Stimulated activated CD8-positive, alpha-beta memory T cell treated with anti-CD3 and anti-CD28 coated beads, Interleukin-7, amount 100 ng/mL, for 48 hours (primary cell): ENCODE measurements around the gene CCDC28A.
A peak's percentile ranks its signal among the peaks of the same experiment; 100 is the strongest.
"Not testable (repeated sequence)": the region's sequence is repeated elsewhere in the genome, so short reads cannot be mapped to it uniquely, and the experiment has no call there.

Source experiments
- DNase-seq, 2 donors: peaks; one replicate each; pipeline ENCODE4 v3.0.0-alpha.2; 2020; ENCODE audit warnings: low read depth in 1 of 2; ENCODE audit errors: extremely low read depth in 1 of 2

Gene CCDC28A

GRCh38 chr6:138773177-138774091 lies at the start of gene CCDC28A:
CCDC28A (plus strand) TSS chr6:138773769; CDS start chr6:138776121, 2,352 bp downstream.
- DNase-seq = peak; percentile 74 to 89

DNA sequence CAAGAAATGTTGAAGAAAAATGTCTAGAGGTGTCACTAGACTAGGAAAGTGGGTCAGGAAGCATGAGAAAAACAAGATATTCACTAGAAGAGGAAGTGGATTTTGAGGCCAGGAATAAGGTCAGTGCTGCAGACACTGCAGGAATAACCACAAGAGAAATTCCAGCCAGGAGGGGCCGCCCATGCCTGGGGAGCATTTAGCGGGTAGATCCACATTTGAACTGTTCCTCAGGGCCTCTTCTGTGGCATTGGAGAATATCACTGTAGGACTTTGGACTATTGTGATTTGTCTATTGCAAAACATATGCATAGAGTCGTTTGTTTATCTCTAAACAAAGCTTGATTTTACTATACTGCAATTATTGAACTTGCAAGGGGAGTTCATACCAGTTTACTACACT lies 49.6 kb upstream of the CCDC28A start:
- no peak for DNase-seq

DNA sequence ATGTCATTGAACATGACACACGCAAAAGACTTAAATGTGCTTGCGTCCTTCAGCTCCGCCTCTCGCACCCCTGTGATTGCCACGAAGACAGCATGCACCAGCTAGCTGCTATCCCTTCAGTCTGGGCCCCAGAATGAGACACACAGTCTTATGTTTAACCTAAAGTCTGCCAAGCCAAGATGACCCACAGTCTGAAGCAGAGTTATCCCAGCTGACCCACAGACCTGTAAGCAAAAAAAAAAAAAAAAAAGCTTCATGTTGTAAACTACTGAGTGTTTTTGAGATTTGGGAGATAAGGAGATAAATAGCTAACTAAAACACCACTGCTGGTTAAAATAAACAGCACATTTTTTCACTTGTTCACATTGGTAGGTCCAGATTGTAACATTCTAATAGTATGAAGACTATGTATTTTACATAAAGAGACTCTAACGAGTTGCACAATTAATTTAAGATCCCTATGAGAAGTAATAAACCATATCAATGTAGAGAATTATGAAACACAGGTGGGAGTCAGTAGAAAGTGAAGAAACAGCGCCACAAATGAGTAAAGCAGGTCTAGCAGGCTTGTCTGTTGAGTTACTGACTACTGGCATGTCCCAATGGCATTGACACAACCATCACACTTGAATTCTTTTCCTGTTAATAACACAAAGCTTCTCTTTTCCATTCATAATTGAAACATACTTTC lies 47.4 kb upstream of the CCDC28A start:
- DNase-seq = no peak

DNA sequence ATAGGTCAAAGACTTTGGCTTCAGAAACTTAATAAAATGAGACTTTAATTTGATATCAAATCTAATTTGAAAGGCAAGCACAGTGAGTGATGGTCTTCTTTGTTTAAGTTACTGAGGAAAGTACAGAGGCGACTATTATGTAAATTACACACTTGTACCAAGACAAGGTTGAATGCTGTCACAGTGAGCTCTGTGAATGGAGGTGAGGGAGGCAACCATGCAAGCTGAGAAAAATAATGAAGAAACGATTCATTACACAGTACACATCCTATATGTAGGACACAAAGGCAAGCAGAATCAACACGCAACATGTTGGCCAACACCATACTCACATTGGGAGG lies 46.8 kb upstream of the CCDC28A start:
- DNase-seq = no peak

DNA sequence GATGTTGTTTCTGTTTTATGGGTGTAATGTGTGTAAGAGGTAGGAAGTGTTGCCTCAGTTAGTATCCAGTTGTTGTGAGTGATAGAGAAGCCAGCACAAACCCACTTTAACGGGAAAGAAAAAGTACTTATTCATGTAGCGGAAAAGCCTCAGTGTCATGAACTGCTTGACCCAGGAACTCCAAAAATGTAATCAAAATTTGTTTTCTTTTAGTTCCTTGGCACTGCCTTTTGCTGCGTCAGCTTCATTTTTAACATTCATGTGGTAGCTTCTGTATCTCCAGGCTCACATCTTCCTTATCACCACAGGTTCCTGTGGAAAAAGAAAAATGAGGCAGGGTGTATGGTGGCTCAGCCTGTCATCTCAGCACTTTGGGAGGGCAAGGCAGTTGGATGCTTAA lies 46.4 kb upstream of the CCDC28A start:
- DNase-seq = no peak

DNA sequence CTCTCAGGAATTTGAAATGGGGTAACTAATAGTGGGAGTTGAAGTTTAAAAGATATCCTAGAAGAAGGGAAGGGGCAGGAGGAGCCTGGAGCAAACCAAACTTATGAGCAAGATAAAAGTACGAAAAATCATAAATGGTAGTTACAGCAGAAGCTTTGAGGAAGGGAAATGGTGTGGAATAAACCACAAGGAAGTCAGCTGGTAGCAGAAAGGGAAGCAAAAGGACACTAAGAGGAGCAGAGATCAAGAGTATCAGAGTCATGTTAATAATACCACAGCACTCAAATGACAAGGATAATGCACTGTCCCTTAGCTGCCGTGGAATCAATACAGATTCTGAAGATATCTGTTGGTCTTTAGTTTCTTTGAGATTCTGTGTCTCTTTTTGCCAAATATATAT lies 44.9 kb upstream of the CCDC28A start:
- DNase-seq = no peak

- not testable (repeated sequence) for DNase-seq
Observed at GRCh38 chr6:138730037-138730436, 43.5 kb upstream of the CCDC28A start.

DNA sequence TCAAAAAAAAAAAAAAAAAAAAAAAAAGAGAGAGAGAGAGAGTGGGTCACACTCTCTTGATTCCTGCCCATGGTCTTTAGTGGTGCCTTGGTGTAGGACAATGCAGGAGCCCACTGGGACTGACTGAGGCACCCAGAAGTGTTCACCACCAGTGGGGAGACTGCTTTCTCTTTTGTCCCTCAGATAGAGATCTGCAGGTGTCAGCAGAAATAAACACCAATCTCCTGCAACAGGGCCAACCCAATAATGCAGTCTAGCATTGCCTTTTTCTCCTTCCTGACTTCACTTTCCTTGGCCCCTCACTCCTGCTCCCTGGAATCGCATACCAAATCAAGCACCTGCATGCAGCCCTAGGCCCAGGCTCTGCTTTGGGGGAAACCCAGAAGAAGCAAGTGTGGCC lies 39.0 kb upstream of the CCDC28A start:
- no peak for DNase-seq

GRCh38 chr6:138736640-138737039 lies 36.9 kb upstream of the CCDC28A start:
- no peak for DNase-seq

DNA sequence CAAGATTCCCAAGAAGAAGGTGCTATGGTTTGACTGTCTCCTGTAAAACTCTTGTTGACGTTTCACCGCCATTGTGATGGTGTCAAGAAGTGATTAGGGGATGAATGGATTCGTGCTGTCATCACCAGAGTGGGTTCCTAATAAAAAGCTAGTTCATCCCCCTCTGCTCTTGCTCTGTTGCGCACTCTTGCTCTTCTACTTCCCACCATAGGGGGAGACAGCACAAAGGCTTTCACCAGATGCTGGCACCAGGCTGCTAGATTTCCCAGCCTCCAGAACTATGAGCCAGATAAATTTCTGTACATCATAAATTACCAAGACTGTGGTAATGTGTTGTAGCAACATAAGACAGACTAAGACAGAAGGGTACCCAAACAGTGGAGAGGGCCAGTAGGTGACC lies 21.6 kb upstream of the CCDC28A start:
- DNase-seq = no peak

- DNase-seq = no peak
Observed at GRCh38 chr6:138757136-138757535, 16.4 kb upstream of the CCDC28A start.

DNA sequence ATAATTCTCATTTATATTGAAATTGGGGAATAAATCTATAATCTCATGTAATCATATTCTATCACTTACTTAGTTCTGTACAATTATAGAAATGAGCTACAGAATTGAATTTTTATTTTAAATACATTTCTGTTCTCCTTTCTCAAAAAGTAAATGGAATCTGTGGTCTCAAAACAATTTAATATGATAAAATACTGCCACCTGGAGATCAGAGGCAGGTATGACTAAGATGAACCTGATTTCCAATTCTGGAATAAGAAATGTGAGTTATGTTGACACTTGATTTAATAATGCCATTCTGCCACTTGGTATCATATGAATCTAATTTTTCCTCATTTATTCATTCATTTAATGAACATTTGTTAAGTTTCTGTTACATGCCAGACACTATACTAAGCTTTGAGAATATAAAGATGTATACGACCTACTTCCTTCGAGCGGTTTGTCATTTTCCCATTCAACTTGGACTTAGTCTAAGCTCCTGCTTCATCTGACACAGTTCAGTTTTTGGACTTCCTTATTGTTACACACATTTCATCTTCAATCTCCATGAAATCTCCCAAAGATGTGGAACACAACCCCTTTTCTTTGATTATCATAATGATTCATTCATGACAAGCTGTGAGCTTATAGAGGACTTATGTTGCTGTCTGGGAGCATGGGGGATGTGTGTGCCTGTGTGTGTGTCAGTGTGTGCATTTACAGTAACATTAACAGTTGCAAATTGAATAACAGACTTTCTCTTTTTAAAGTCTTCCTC lies 7.5 kb upstream of the CCDC28A start:
- no peak for DNase-seq

DNA sequence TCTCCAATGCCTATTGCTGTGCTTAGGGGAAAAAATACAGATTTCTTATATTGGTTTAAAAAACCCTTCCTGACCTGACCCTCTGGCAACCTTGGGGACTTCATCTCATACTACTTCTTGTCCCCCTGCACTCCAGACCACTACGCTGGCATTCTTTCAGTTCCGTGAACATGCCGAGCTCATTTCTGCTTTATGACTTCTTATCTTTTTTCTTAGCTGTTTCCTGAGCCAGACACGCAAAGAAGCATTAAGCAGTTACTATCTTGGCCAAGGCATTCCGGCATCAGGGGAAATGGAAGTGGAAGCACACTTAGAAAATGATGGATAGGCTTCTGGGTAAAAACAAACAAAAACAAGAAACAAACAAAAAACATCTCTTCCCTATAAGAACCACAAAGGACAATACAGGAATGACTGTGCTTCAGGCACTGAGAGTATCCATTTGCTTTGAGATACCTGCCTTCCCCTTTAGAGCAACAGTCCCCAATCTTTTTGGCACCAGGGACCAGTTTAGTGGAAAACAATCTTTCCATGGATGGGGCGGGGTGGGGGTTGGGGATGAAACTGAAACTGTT lies 4.4 kb upstream of the CCDC28A start:
- DNase-seq = no peak

GRCh38 chr6:138772596-138773176 lies 883 bp upstream of the CCDC28A start:
- no peak for DNase-seq

DNA sequence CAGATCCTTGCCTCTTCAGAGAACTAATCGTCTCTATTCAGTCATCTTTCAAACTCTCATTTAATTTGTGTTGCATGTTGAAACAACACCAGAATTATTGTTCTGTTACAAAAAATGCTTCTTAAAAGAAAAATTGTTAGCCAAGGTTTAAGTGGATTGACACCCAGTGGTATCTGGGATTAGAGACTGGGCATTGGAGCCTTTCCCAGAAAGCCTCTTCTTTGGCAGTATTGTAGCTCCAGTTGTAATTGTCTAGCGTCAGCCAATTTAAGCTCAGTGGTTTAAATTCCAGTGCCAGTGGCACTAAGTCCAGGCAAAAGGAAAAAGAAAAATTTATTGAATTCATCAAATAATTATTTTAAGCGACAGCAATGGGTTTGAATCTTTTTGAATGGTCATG lies 801 bp downstream of the CCDC28A start:
- no peak for DNase-seq

DNA sequence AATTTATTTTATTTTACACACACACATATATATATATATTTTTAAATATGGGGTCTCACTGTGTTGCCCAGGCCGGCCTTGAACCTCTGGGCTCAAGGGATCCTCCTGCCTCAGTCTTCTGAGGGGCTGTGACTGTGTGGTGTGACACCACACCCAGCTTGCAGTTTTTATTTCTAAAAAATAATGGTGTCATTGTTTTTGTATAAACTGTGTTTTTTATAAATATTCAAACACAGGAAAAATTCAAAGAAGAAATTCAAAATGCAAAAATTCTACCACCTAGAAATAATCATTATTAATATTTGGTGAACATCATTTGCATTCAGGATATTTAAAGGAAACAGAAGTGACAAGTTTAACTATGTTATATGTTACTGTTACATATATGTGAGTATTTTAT lies 3.1 kb downstream of the CCDC28A start:
- DNase-seq = no peak

GRCh38 chr6:138778331-138778730 lies 4.8 kb downstream of the CCDC28A start:
- DNase-seq = no peak

DNA sequence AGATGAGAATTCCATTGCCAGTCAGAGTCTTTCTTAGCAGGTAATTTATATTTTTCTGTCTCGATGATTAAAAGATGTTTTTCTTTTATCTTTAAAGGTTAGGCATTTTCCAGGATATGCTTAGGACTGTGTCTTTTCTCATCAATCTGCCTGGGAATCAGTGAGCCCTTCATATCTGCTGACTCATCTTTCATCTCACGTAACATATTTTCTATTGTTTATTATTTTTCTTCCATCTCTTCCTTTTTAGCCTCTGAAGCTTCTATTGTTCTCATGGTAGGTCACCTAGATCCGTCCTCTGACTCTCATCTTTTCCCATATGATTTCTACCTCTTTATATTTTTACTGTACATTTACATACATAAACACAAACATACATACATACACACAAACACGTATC lies 8.7 kb downstream of the CCDC28A start:
- DNase-seq = no peak

DNA sequence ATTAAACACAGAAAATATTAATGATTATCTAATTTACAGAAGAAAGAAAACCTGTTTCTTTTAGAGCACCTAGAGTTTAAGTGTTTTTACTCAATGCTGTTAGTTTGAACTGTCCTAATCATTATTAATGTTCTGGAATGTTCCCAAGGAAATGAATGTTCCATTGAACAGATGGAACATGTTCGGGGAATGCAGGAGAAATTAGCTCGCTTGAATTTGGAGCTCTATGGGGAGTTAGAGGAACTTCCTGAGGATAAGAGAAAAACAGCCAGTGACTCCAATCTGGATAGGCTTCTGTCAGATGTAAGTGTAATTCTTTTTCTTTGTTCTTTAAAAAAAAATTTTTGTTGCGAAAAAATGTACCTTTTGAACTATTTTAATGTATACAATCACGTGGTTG lies 11.5 kb downstream of the CCDC28A start:
- DNase-seq = no peak

DNA sequence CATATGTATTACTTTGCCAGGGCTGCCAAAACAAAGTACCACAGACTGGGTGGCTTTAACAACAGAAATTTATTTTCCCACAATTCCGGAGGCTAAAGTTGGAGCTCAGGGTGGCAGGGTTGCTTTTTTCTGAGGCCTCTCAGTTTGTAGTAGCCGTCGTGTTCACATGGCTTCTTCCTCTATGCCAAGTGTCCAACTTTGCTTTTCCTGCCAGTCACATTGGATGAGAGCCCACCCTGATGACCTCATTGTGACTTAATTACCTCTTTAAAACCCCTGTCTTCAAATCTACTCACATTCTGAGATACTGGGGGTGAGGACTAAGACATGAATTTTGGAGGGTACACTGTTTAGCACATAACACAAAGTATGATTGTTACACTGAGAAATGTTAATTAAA lies 12.4 kb downstream of the CCDC28A start:
- DNase-seq = no peak

- no peak for DNase-seq
Observed at GRCh38 chr6:138787138-138787537, 13.6 kb downstream of the CCDC28A start.
